Keratinocyte (primary cell): ENCODE results near the gene TMEM52. TPM values are rescaled to one million over a fixed set of nuclear protein-coding genes. Genes with fewer than 3 reads are reported as not detected.
A peak's percentile ranks its signal among the peaks of the same experiment; 100 is the strongest.

ENCODE experiments used
- DNase-seq: peaks from one replicate; pipeline ENCODE4 v3.0.0-alpha.2; 2011; ENCODE audit warnings: low read depth, missing footprints, low spot score
- FAIRE-seq: peaks from 2 replicates; lab custom pipeline; 2011; peaks lifted over from hg19 to GRCh38; lab: Jason Lieb, UNC
- H2AFZ ChIP-seq: 2 replicates; pipeline ENCODE4 v1.6.0; 2012; ENCODE audit warnings: low read length, control low read depth, inconsistent platforms; ENCODE audit not compliant: control insufficient read depth
- H3K27ac ChIP-seq: 2 replicates; pipeline ENCODE4 v1.5.1; 2011; ENCODE audit warnings: low read length; ENCODE audit not compliant: control insufficient read depth, insufficient read depth
- H3K27me3 ChIP-seq: 3 replicates; pipeline ENCODE4 v1.6.0; 2011; ENCODE audit warnings: low read length; ENCODE audit not compliant: control insufficient read depth, insufficient read depth; ENCODE audit errors: extremely low read depth
- H3K36me3 ChIP-seq, 2 experiments: 2 replicates in 1 of 2; 3 replicates in 1 of 2; pipeline ENCODE4 v1.5.1; 2011; ENCODE audit warnings: low read length in 2 of 2, mild to moderate bottlenecking in 1 of 2; ENCODE audit not compliant: control insufficient read depth in 2 of 2, insufficient read depth in 2 of 2; ENCODE audit errors: extremely low read depth in 1 of 2
- H3K4me1 ChIP-seq: 3 replicates; pipeline ENCODE4 v1.5.1; 2011; ENCODE audit warnings: low read length; ENCODE audit not compliant: control insufficient read depth, insufficient read depth; ENCODE audit errors: extremely low read depth
- H3K4me2 ChIP-seq: 3 replicates; pipeline ENCODE4 v1.6.0; 2011; ENCODE audit warnings: low read depth, low read length; ENCODE audit not compliant: control insufficient read depth, insufficient read depth; ENCODE audit errors: extremely low read depth
- H3K4me3 ChIP-seq, 3 experiments: fragments of 200-600 bp in 1 of 3; sonication (generic) in 1 of 3; 2 replicates in 2 of 3; 3 replicates in 1 of 3; pipeline ENCODE4 v1.5.1; 2011 to 2016; ENCODE audit warnings: low read length in 3 of 3, mild to moderate bottlenecking in 3 of 3, control low read depth in 2 of 3, inconsistent platforms in 1 of 3, low read depth in 1 of 3, mixed read lengths in 1 of 3, mixed run types in 1 of 3, moderate library complexity in 1 of 3; ENCODE audit not compliant: control insufficient read depth in 2 of 3, insufficient read depth in 2 of 3; ENCODE audit errors: extremely low read depth in 1 of 3
- H3K79me2 ChIP-seq: 2 replicates; pipeline ENCODE4 v1.6.0; 2012; ENCODE audit warnings: low read length; ENCODE audit not compliant: control insufficient read depth, insufficient read depth
- H3K9ac ChIP-seq: 3 replicates; pipeline ENCODE4 v1.6.0; 2011; ENCODE audit warnings: low read length; ENCODE audit not compliant: control insufficient read depth, insufficient read depth; ENCODE audit errors: extremely low read depth
- H3K9me1 ChIP-seq: 3 replicates; pipeline ENCODE4 v1.6.0; 2011; ENCODE audit warnings: low read length; ENCODE audit not compliant: control insufficient read depth, insufficient read depth; ENCODE audit errors: extremely low read depth
- H3K9me3 ChIP-seq: 2 replicates; pipeline ENCODE4 v1.5.1; 2012; ENCODE audit warnings: low read depth, low read length; ENCODE audit not compliant: control insufficient read depth
- H4K20me1 ChIP-seq: 3 replicates; pipeline ENCODE4 v1.6.0; 2011; ENCODE audit warnings: low read length; ENCODE audit not compliant: control insufficient read depth, insufficient read depth; ENCODE audit errors: extremely low read depth
- CTCF ChIP-seq, 3 experiments: IDR thresholded peaks in 1 of 3; conservative IDR thresholded peaks in 1 of 3; optimal IDR thresholded peaks in 1 of 3; 2 replicates in 2 of 3; 3 replicates in 1 of 3; pipeline versions ENCODE3 to v1.5.1; 2011; ENCODE audit warnings: low read length in 3 of 3, mild to moderate bottlenecking in 3 of 3, moderate library complexity in 2 of 3, control low read depth in 1 of 3, inconsistent platforms in 1 of 3; ENCODE audit not compliant: insufficient read depth in 2 of 3; ENCODE audit errors: extremely low read depth in 1 of 3
- EZH2 ChIP-seq: IDR thresholded peaks from one replicate; pipeline ENCODE4 v1.6.1; 2012; ENCODE audit warnings: inconsistent platforms, mild to moderate bottlenecking, low read length, moderate library complexity
- dilution Hi-C: fragments of 300-500 bp; cut with MboI; formaldehyde crosslinking; loops from one replicate; pipeline ENCODE4 v1.7.0; 2020; ENCODE audit warnings: low sequenced_read_pairs; ENCODE audit not compliant: extremely low pct_ligation_motif_present
- polyA plus RNA-seq, 5 experiments: library from polyadenylated mRNA; depleted of rRNA in 3 of 5; stranded (reverse) in 3 of 5; stranded (forward) in 1 of 5; unstranded in 1 of 5; fragments of >200 nt; gene quantifications; 1 replicate in 1 of 5; 2 replicates in 3 of 5; 3 replicates in 1 of 5; pipeline versions ENCODE4 v1.2.1 to v1.2.3, GENCODE V29; 2011 to 2012; ENCODE audit warnings: missing spikeins in 2 of 5, low read depth in 1 of 5, low replicate concordance in 1 of 5

TMEM52 gene
- polyA plus RNA-seq, 1 donor (not counting 4 experiments of a cell fraction or from before 2014, with no cell fraction given) = 0.10 TPM

- FAIRE-seq (no peak), DNase-seq (no peak)
- Histone ChIP-seq H3K79me2 (peaks cover 23% of the 10 kb centered on the region), H3K9me1 (no peaks in the 10 kb centered on the region), H3K36me3 (no peaks in the 10 kb centered on the region), H3K27me3 (peaks cover 5% of the 10 kb centered on the region), H3K9me3 (no peaks in the 10 kb centered on the region), H3K4me1 (peaks cover 26% of the 10 kb centered on the region), H3K9ac (no peak overlapping the region), H2AFZ (no peak overlapping the region), H3K4me2 (no peak overlapping the region), H3K27ac (no peak overlapping the region), H3K4me3 (no peak overlapping the region), H4K20me1 (peaks cover 11% of the 10 kb centered on the region)
- TF ChIP-seq EZH2 = no peak
- no peak for TF ChIP-seq CTCF (optimal IDR thresholded peaks at IDR 0.05 in 1 of 3, IDR thresholded peaks at IDR 0.05 in 1 of 3, conservative IDR thresholded peaks at IDR 0.05 in 1 of 3; ENCODE audit: extremely low read depth in 1 of 3, insufficient read depth in 2 of 3, low read length in 3 of 3)
- dilution Hi-C loops = no loop called here
These were observed 25.6 kb downstream of the TMEM52 start for GRCh38 chr1:1893291-1893985.

- Histone ChIP-seq H3K27me3 (peaks cover 5% of the 10 kb centered on the region), H3K9me3 (no peaks in the 10 kb centered on the region), H3K27ac (peak overlapping the region; percentile 64), H3K4me1 (peaks cover 32% of the 10 kb centered on the region), H3K9me1 (peaks cover 6% of the 10 kb centered on the region), H4K20me1 (peaks cover 18% of the 10 kb centered on the region), H3K4me3 (no peak overlapping the region), H3K36me3 (no peaks in the 10 kb centered on the region), H3K4me2 (peak overlapping the region; percentile 83), H3K79me2 (peaks cover 30% of the 10 kb centered on the region), H2AFZ (no peak overlapping the region), H3K9ac (peak overlapping the region; percentile 71)
- DNase-seq (no peak), FAIRE-seq (no peak)
- dilution Hi-C loops = no loop called here
- TF ChIP-seq CTCF (optimal IDR thresholded peaks at IDR 0.05 in 1 of 3, IDR thresholded peaks at IDR 0.05 in 1 of 3, conservative IDR thresholded peaks at IDR 0.05 in 1 of 3; ENCODE audit: extremely low read depth in 1 of 3, insufficient read depth in 2 of 3, low read length in 3 of 3) (no peak), EZH2 (no peak)
These were observed 26.3 kb downstream of the TMEM52 start for GRCh38 chr1:1892763-1893120.
